ENCODE measurements around the gene TNFRSF11A. TPM values are rescaled to one million over a fixed set of nuclear protein-coding genes. Genes with fewer than 3 reads are reported as not detected.

Gene TNFRSF11A
- total RNA-seq, 2 experiments from 2014 or later: 1.7 TPM

GRCh38 chr18:62294073-62294472, 31.0 kb upstream of the TNFRSF11A start:
- no peak for ATAC-seq (ENCODE audit: poor library complexity)
- DNase-seq: no peak
- TF ChIP-seq CTCF (IDR thresholded peaks at IDR 0.05): no peak
- H3K27me3 ChIP-seq (ENCODE audit: control insufficient read depth in 1 of 2, insufficient read depth in 2 of 2, low read length in 2 of 2): no peaks in the 10 kb centered on the region
- ChIA-PET CTCF (no interaction called here), POLR2A (no interaction called here)
- peaks cover 57% of the 10 kb centered on the region for H3K36me3 ChIP-seq (ENCODE audit: insufficient read depth, low read length)
- H3K4me3 Mint-ChIP-seq: no peak overlapping the region
- no peak overlapping the region for H3K27ac Mint-ChIP-seq
- intact Hi-C loops (cut with DNase I, micrococcal nuclease): no loop called here
- no peaks in the 10 kb centered on the region for H3K9me3 Mint-ChIP-seq
- no peaks in the 10 kb centered on the region for H3K9me3 ChIP-seq (ENCODE audit: control insufficient read depth in 1 of 2, insufficient read depth in 1 of 2, low read length in 2 of 2)
- no peaks in the 10 kb centered on the region for H3K27me3 Mint-ChIP-seq
- H3K36me3 Mint-ChIP-seq (ENCODE audit: low read depth): peaks cover 46% of the 10 kb centered on the region
- peaks cover 18% of the 10 kb centered on the region for H3K4me1 Mint-ChIP-seq (ENCODE audit: low read depth)
- no peak overlapping the region for H3K27ac ChIP-seq (ENCODE audit: low read depth in 1 of 2, low read length in 2 of 2)
- H3K4me1 ChIP-seq (ENCODE audit: insufficient read depth, low read length): no peaks in the 10 kb centered on the region
- H3K4me3 ChIP-seq (ENCODE audit: low read length): no peak overlapping the region

GRCh38 chr18:62300359-62300963, 24.6 kb upstream of the TNFRSF11A start:
- ChIA-PET CTCF (interaction anchor here (1.2 to 1.8 kb wide), 2 partner anchors 7 to 32 kb away, joined by 3 read pairs; no protein-coding TSS in a partner anchor), POLR2A (interaction anchor here (0.6 kb wide), 1 partner anchor 21 kb away, joined by 3 read pairs; no protein-coding TSS in a partner anchor)
- no peaks in the 10 kb centered on the region for H3K9me3 ChIP-seq (ENCODE audit: control insufficient read depth in 1 of 2, insufficient read depth in 1 of 2, low read length in 2 of 2)
- H3K9me3 Mint-ChIP-seq: no peaks in the 10 kb centered on the region
- H3K4me3 ChIP-seq (ENCODE audit: low read length): no peak overlapping the region
- peak overlapping the region; percentile 35 for H3K27ac Mint-ChIP-seq
- H3K36me3 Mint-ChIP-seq (ENCODE audit: low read depth): peaks cover 84% of the 10 kb centered on the region
- H3K27ac ChIP-seq (ENCODE audit: low read depth in 1 of 2, low read length in 2 of 2): no peak overlapping the region
- peaks cover 71% of the 10 kb centered on the region for H3K36me3 ChIP-seq (ENCODE audit: insufficient read depth, low read length)
- no peaks in the 10 kb centered on the region for H3K27me3 ChIP-seq (ENCODE audit: control insufficient read depth in 1 of 2, insufficient read depth in 2 of 2, low read length in 2 of 2)
- intact Hi-C loops (cut with DNase I, micrococcal nuclease): no loop called here
- DNase-seq (no peak), ATAC-seq (ENCODE audit: poor library complexity) (peak; percentile 41)
- TF ChIP-seq CTCF (IDR thresholded peaks at IDR 0.05): no peak
- no peaks in the 10 kb centered on the region for H3K4me1 ChIP-seq (ENCODE audit: insufficient read depth, low read length)
- H3K27me3 Mint-ChIP-seq: no peaks in the 10 kb centered on the region
- peaks cover 38% of the 10 kb centered on the region for H3K4me1 Mint-ChIP-seq (ENCODE audit: low read depth)
- peak overlapping the region; percentile 7 for H3K4me3 Mint-ChIP-seq

- Mint-ChIP-seq H3K27me3 (no peaks in the 10 kb centered on the region), H3K36me3 (ENCODE audit: low read depth) (peaks cover 89% of the 10 kb centered on the region), H3K9me3 (no peaks in the 10 kb centered on the region), H3K4me3 (no peak overlapping the region), H3K27ac (no peak overlapping the region), H3K4me1 (ENCODE audit: low read depth) (peaks cover 38% of the 10 kb centered on the region)
- Histone ChIP-seq H3K27ac (ENCODE audit: low read depth in 1 of 2, low read length in 2 of 2) (no peak overlapping the region), H3K4me3 (ENCODE audit: low read length) (no peak overlapping the region), H3K9me3 (ENCODE audit: control insufficient read depth in 1 of 2, insufficient read depth in 1 of 2, low read length in 2 of 2) (no peaks in the 10 kb centered on the region), H3K36me3 (ENCODE audit: insufficient read depth, low read length) (peaks cover 76% of the 10 kb centered on the region), H3K27me3 (ENCODE audit: control insufficient read depth in 1 of 2, insufficient read depth in 2 of 2, low read length in 2 of 2) (no peaks in the 10 kb centered on the region), H3K4me1 (ENCODE audit: insufficient read depth, low read length) (no peaks in the 10 kb centered on the region)
- CTCF ChIA-PET: interaction anchor here (1.8 kb wide), 1 partner anchor 33 kb away, joined by 3 read pairs; no protein-coding TSS in a partner anchor
- ATAC-seq (ENCODE audit: poor library complexity) (no peak), DNase-seq (no peak)
- intact Hi-C loops (cut with DNase I, micrococcal nuclease): no loop called here
- POLR2A ChIA-PET: no interaction called here
- no peak for TF ChIP-seq CTCF (IDR thresholded peaks at IDR 0.05)
Measured at GRCh38 chr18:62301322-62301721, 23.8 kb upstream of the TNFRSF11A start.

Measured in CD4-positive, alpha-beta T cell (primary cell).